ENCODE measurements around the gene ZNF837. TPM values are rescaled to one million over a fixed set of nuclear protein-coding genes. Genes with fewer than 3 reads are reported as not detected.

Gene ZNF837
- total and polyA plus RNA-seq, 2 of the 13 experiments (the other 11 are each of a cell fraction or from before 2014, with no cell fraction given), result 0.29 to 1.3 TPM

DNA sequence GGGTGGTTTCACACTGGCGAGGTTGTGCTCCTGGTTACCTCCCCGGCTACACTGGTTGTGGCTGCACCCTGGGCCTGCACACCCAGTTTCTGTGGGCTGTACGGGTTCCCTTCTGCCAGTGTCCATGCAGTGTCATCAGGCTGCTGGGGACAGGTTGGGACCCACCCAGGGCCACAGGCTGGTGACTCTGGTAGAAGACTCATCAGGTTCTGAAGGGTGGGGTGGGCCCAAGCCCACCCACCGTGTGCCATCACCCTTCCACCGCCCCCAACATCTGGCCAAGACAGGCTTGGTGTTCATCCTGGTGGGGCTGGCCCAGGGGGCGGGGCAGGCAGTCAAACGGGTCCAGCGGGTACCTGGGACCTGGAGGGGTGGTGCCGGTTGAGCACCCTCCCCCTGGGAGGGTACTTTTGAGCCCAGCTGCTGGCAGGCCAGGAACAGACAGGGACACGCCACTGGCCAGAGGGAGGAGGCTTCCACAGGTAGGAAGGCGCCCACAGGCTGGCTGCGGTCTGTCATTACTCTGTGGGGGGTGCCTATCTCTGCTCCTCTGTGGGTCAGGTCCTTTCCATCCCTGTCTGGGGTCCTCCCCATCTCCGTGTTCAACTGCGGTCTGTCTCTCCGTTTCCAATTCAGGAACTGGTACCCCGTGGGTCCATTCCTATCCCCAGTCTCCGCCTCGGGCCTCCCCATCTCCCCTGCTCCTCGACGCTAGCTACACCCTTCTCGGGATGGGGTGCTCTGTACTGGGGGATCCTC is 14.6 kb upstream of the ZNF837 start, which contains the start of gene RNF225 (continued):
- TF ChIP-seq ZNF17 (CRISPR knock-in tag; IDR thresholded peaks at IDR 0.05) (no peak), MEIS1 (CRISPR knock-in tag; IDR thresholded peaks at IDR 0.05; ENCODE audit: borderline replicate concordance) (no peak), YY1 (IDR thresholded peaks at IDR 0.05; ENCODE audit: insufficient read depth, insufficient replicate concordance, low read depth, low read length) (no peak), MAF1 (CRISPR knock-in tag; IDR thresholded peaks at IDR 0.05; ENCODE audit: borderline replicate concordance) (no peak), GATA4 (IDR thresholded peaks at IDR 0.05; ENCODE audit: borderline replicate concordance, low read depth) (0 out of 2 replicates have a peak, but pooled peaks have one; percentile 6), ZNF446 (CRISPR knock-in tag; IDR thresholded peaks at IDR 0.05) (no peak), ZNF235 (CRISPR knock-in tag; IDR thresholded peaks at IDR 0.05; ENCODE audit: borderline replicate concordance) (no peak), NR3C1 (CRISPR knock-in tag; IDR thresholded peaks at IDR 0.05) (no peak), ZNF629 (CRISPR knock-in tag; conservative IDR thresholded peaks at IDR 0.05) (no peak), ZSCAN31 (CRISPR knock-in tag; IDR thresholded peaks at IDR 0.05; ENCODE audit: low read depth) (no peak), XBP1 (CRISPR knock-in tag; IDR thresholded peaks at IDR 0.05) (no peak), SALL2 (CRISPR knock-in tag; IDR thresholded peaks at IDR 0.05) (peak; percentile 68; the same call in 1 of the 2 replicates), PAF1 (CRISPR knock-in tag; IDR thresholded peaks at IDR 0.05) (peak; percentile 83; the same call in 1 of the 2 replicates), ZNF616 (CRISPR knock-in tag; IDR thresholded peaks at IDR 0.05; ENCODE audit: low read depth) (no peak), TAF15 (IDR thresholded peaks at IDR 0.05; ENCODE audit: low read depth, low read length, poor library complexity, severe bottlenecking) (peak; percentile 39), ZNF607 (CRISPR knock-in tag; IDR thresholded peaks at IDR 0.05; ENCODE audit: borderline replicate concordance) (no peak), ARNT (IDR thresholded peaks at IDR 0.05) (no peak), KLF9 (CRISPR knock-in tag; IDR thresholded peaks at IDR 0.05; ENCODE audit: low read depth) (no peak), ZNF703 (CRISPR knock-in tag; IDR thresholded peaks at IDR 0.05; ENCODE audit: borderline replicate concordance) (no peak), ZNF563 (CRISPR knock-in tag; IDR thresholded peaks at IDR 0.05) (no peak), KLF11 (CRISPR knock-in tag; IDR thresholded peaks at IDR 0.05) (no peak), ZNF382 (CRISPR knock-in tag; IDR thresholded peaks at IDR 0.05; ENCODE audit: borderline replicate concordance) (no peak), ZNF432 (CRISPR knock-in tag; IDR thresholded peaks at IDR 0.05; ENCODE audit: borderline replicate concordance) (no peak), NONO (IDR thresholded peaks at IDR 0.05) (no peak), NONO (CRISPR knock-in tag; conservative IDR thresholded peaks at IDR 0.05) (peak; percentile 57; the same call in 1 of the 2 replicates), MZF1 (CRISPR knock-in tag; IDR thresholded peaks at IDR 0.05; ENCODE audit: borderline replicate concordance) (no peak), ZNF713 (CRISPR knock-in tag; IDR thresholded peaks at IDR 0.05) (no peak), CHD4 (IDR thresholded peaks at IDR 0.05; ENCODE audit: borderline replicate concordance, low read length) (no peak), NFKBIZ (CRISPR knock-in tag; IDR thresholded peaks at IDR 0.05) (no peak), ZNF768 (CRISPR knock-in tag; IDR thresholded peaks at IDR 0.05) (no peak)
- TF ChIP-seq, protein P1, sequence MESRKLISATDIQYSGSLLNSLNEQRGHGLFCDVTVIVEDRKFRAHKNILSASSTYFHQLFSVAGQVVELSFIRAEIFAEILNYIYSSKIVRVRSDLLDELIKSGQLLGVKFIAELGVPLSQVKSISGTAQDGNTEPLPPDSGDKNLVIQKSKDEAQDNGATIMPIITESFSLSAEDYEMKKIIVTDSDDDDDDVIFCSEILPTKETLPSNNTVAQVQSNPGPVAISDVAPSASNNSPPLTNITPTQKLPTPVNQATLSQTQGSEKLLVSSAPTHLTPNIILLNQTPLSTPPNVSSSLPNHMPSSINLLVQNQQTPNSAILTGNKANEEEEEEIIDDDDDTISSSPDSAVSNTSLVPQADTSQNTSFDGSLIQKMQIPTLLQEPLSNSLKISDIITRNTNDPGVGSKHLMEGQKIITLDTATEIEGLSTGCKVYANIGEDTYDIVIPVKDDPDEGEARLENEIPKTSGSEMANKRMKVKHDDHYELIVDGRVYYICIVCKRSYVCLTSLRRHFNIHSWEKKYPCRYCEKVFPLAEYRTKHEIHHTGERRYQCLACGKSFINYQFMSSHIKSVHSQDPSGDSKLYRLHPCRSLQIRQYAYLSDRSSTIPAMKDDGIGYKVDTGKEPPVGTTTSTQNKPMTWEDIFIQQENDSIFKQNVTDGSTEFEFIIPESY (CRISPR knock-in tag; IDR thresholded peaks at IDR 0.05), result no peak
- TF ChIP-seq, protein P2, sequence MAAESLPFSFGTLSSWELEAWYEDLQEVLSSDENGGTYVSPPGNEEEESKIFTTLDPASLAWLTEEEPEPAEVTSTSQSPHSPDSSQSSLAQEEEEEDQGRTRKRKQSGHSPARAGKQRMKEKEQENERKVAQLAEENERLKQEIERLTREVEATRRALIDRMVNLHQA (CRISPR knock-in tag; IDR thresholded peaks at IDR 0.05), result no peak
